COLO668 (cell line): ENCODE results near the gene INSIG1.

Experiments
- DNase-seq: peaks from one replicate; lab custom pipeline; 2025; ENCODE audit not compliant: unreplicated experiment; lab: John Stamatoyannopoulos, UW

Gene INSIG1

GRCh38 chr7:155284496-155285274 lies 13.0 kb upstream of the INSIG1 start:
- DNase-seq, result no peak

- no peak for DNase-seq
Observed at GRCh38 chr7:155285423-155285822, 12.3 kb upstream of the INSIG1 start.

- DNase-seq, result no peak
Observed at GRCh38 chr7:155285833-155286232, 11.8 kb upstream of the INSIG1 start.

GRCh38 chr7:155286686-155287085 lies 11.0 kb upstream of the INSIG1 start:
- no peak for DNase-seq

- DNase-seq, result no peak
Observed at GRCh38 chr7:155287284-155287935, 10.3 kb upstream of the INSIG1 start.

GRCh38 chr7:155288055-155288454 lies 9.6 kb upstream of the INSIG1 start:
- DNase-seq, result no peak

- no peak for DNase-seq
Observed at GRCh38 chr7:155289107-155289506, 8.6 kb upstream of the INSIG1 start.

GRCh38 chr7:155289949-155290501 lies 7.7 kb upstream of the INSIG1 start:
- DNase-seq, result no peak

- DNase-seq, result no peak
Observed at GRCh38 chr7:155291045-155291530, 6.6 kb upstream of the INSIG1 start.

- DNase-seq, result no peak
Observed at GRCh38 chr7:155291729-155292128, 5.9 kb upstream of the INSIG1 start.

GRCh38 chr7:155292680-155293226 lies 4.9 kb upstream of the INSIG1 start:
- no peak for DNase-seq

GRCh38 chr7:155293721-155294510 lies 3.8 kb upstream of the INSIG1 start:
- no peak for DNase-seq

GRCh38 chr7:155294511-155294778 lies 3.2 kb upstream of the INSIG1 start:
- no peak for DNase-seq

- DNase-seq, result no peak
Observed at GRCh38 chr7:155295511-155295910, 2.2 kb upstream of the INSIG1 start.

GRCh38 chr7:155296006-155296787 lies 1.5 kb upstream of the INSIG1 start:
- DNase-seq, result no peak

- peak; percentile 84 for DNase-seq
Observed at GRCh38 chr7:155296788-155297516, 726 bp upstream of the INSIG1 start.

- peak; percentile 42 for DNase-seq
Observed at GRCh38 chr7:155298288-155298833, 683 bp downstream of the INSIG1 start.

GRCh38 chr7:155298834-155299534 lies 1.3 kb downstream of the INSIG1 start:
- peak; percentile 93 for DNase-seq
